Sigmoid colon (tissue), 4 donors: ENCODE results near the gene BET1L.

Experiments used
- EP300 ChIP-seq, 4 donors: sonication (generic); formaldehyde crosslinking; IDR thresholded peaks; one replicate each; pipeline ENCODE4 v1.6.1; 2017; ENCODE audit warnings: antibody characterized with exemption in 4 of 4
- POLR2A ChIP-seq, 2 donors: fragments of 450-650 bp; IDR thresholded peaks; one replicate each; pipeline ENCODE4 v1.6.1; 2016; ENCODE audit warnings: antibody characterized with exemption in 2 of 2, mild to moderate bottlenecking in 2 of 2, moderate library complexity in 2 of 2
- POLR2AphosphoS5 ChIP-seq, 4 donors: sonication (generic); formaldehyde crosslinking; IDR thresholded peaks; one replicate each; pipeline ENCODE4 v1.6.1; 2017; ENCODE audit warnings: antibody characterized with exemption in 4 of 4
- TF ChIP-seq, protein P1 (sequence below), 4 experiments: fragments of 450-650 bp in 3 of 4; fragments of 200-600 bp in 1 of 4; IDR thresholded peaks; one replicate each; pipeline ENCODE4 v1.5.1; 2016 to 2019; ENCODE audit warnings: antibody characterized with exemption in 4 of 4, mild to moderate bottlenecking in 3 of 4, moderate library complexity in 2 of 4

DNA sequence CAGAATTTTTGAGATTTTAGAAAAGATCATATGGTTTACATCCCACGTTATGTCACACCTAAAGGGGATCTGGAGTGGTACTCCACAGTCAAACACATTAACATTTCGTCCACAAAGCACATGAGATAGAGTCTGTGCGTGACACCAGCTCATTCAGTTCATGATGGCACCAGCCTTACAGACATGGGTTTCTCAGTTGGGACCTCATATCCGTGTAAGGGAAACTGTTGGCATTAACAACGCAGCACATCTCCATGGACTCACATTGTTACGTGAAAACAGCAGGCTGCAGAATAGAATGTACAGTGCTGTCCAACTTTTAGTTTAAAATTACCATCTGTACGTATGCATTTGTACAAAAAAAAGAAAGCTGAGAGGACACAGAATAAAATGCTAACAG is 14.3 kb upstream of the BET1L start:
- TF ChIP-seq, protein P1, sequence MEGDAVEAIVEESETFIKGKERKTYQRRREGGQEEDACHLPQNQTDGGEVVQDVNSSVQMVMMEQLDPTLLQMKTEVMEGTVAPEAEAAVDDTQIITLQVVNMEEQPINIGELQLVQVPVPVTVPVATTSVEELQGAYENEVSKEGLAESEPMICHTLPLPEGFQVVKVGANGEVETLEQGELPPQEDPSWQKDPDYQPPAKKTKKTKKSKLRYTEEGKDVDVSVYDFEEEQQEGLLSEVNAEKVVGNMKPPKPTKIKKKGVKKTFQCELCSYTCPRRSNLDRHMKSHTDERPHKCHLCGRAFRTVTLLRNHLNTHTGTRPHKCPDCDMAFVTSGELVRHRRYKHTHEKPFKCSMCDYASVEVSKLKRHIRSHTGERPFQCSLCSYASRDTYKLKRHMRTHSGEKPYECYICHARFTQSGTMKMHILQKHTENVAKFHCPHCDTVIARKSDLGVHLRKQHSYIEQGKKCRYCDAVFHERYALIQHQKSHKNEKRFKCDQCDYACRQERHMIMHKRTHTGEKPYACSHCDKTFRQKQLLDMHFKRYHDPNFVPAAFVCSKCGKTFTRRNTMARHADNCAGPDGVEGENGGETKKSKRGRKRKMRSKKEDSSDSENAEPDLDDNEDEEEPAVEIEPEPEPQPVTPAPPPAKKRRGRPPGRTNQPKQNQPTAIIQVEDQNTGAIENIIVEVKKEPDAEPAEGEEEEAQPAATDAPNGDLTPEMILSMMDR (IDR thresholded peaks at IDR 0.05) = no peak
- no peak for TF ChIP-seq POLR2AphosphoS5 (IDR thresholded peaks at IDR 0.05)
- no peak for TF ChIP-seq POLR2A (IDR thresholded peaks at IDR 0.05)
- TF ChIP-seq EP300 (IDR thresholded peaks at IDR 0.05) = no peak
